ENCODE data around the gene UGGT2.

Gene UGGT2

GRCh38 chr13:96090240-96091101 lies 37.3 kb upstream of the UGGT2 start:
- Histone ChIP-seq H3K4me2 (ENCODE audit: low read length) (peak overlapping the region; percentile 66), H3K56ac (ENCODE audit: low read length) (peak overlapping the region; percentile 53), H2AK5ac (ENCODE audit: low read length) (no peak overlapping the region), H3K27ac (ENCODE audit: low read depth, low read length) (no peak overlapping the region), H3K4me3 (ENCODE audit: low read length) (peak overlapping the region; percentile 22), H2BK5ac (ENCODE audit: low read length) (no peak overlapping the region), H3K36me3 (ENCODE audit: control insufficient read depth, insufficient read depth, low read length) (no peaks in the 10 kb centered on the region), H3K27me3 (ENCODE audit: insufficient read depth, low read length, poor library complexity) (peaks cover 13% of the 10 kb centered on the region), H3K23ac (ENCODE audit: low read length) (no peak overlapping the region), H2BK15ac (replicated peaks; ENCODE audit: low read depth) (no peak overlapping the region), H4K8ac (ENCODE audit: low read depth, low read length) (no peak overlapping the region), H3K18ac (ENCODE audit: low read length) (no peak overlapping the region), H3K79me1 (ENCODE audit: low read length) (no peaks in the 10 kb centered on the region), H2BK120ac (ENCODE audit: low read depth, low read length) (no peak overlapping the region), H3K4ac (ENCODE audit: low read depth, low read length) (no peak overlapping the region), H4K5ac (ENCODE audit: low read length) (no peak overlapping the region), H3K4me1 (ENCODE audit: control insufficient read depth, low read depth, low read length) (no peaks in the 10 kb centered on the region), H3K79me2 (ENCODE audit: control insufficient read depth, insufficient read depth, low read length) (no peaks in the 10 kb centered on the region), H3K9ac (ENCODE audit: low read length) (peak overlapping the region; percentile 35)
- DNase-seq = peak; percentile 28
- WGBS (ENCODE audit: extremely low coverage, insufficient coverage, low lambda C conversion rate) = no CpG with 5 or more reads among the region's 133 CpGs

GRCh38 chr13:96089749-96090239 lies 36.6 kb upstream of the UGGT2 start, which contains the start of gene HS6ST3:
HS6ST3 (plus strand) TSS chr13:96090107.
- Histone ChIP-seq H4K8ac (ENCODE audit: low read depth, low read length) (no peak within 1 kb of the TSS), H3K79me1 (ENCODE audit: low read length) (no peaks in the 10 kb centered on the region), H3K18ac (ENCODE audit: low read length) (no peak within 1 kb of the TSS), H2AK5ac (ENCODE audit: low read length) (no peak within 1 kb of the TSS), H3K4me3 (ENCODE audit: low read length) (peak within 1 kb of the TSS; percentile 22), H3K56ac (ENCODE audit: low read length) (peak within 1 kb of the TSS; percentile 53), H3K27me3 (ENCODE audit: insufficient read depth, low read length, poor library complexity) (peaks cover 13% of the 10 kb centered on the region), H3K79me2 (ENCODE audit: control insufficient read depth, insufficient read depth, low read length) (no peaks in the 10 kb centered on the region), H3K9ac (ENCODE audit: low read length) (peak within 1 kb of the TSS; percentile 35), H2BK15ac (replicated peaks; ENCODE audit: low read depth) (no peak within 1 kb of the TSS), H2BK120ac (ENCODE audit: low read depth, low read length) (no peak within 1 kb of the TSS), H4K5ac (ENCODE audit: low read length) (no peak within 1 kb of the TSS), H3K4me2 (ENCODE audit: low read length) (peak within 1 kb of the TSS; percentile 66), H3K36me3 (ENCODE audit: control insufficient read depth, insufficient read depth, low read length) (no peaks in the 10 kb centered on the region), H3K23ac (ENCODE audit: low read length) (no peak within 1 kb of the TSS), H2BK5ac (ENCODE audit: low read length) (no peak within 1 kb of the TSS), H3K4ac (ENCODE audit: low read depth, low read length) (no peak within 1 kb of the TSS), H3K4me1 (ENCODE audit: control insufficient read depth, low read depth, low read length) (no peaks in the 10 kb centered on the region), H3K27ac (ENCODE audit: low read depth, low read length) (no peak within 1 kb of the TSS)
- DNase-seq = peak; percentile 70
- no CpG with 5 or more reads among the region's 35 CpGs for WGBS (ENCODE audit: extremely low coverage, insufficient coverage, low lambda C conversion rate)

- Histone ChIP-seq H2BK5ac (ENCODE audit: low read length) (no peak overlapping the region), H3K4ac (ENCODE audit: low read depth, low read length) (no peak overlapping the region), H3K79me2 (ENCODE audit: control insufficient read depth, insufficient read depth, low read length) (no peaks in the 10 kb centered on the region), H3K36me3 (ENCODE audit: control insufficient read depth, insufficient read depth, low read length) (no peaks in the 10 kb centered on the region), H3K9ac (ENCODE audit: low read length) (no peak overlapping the region), H2BK15ac (replicated peaks; ENCODE audit: low read depth) (no peak overlapping the region), H3K79me1 (ENCODE audit: low read length) (no peaks in the 10 kb centered on the region), H3K18ac (ENCODE audit: low read length) (no peak overlapping the region), H4K5ac (ENCODE audit: low read length) (no peak overlapping the region), H3K4me2 (ENCODE audit: low read length) (no peak overlapping the region), H3K27me3 (ENCODE audit: insufficient read depth, low read length, poor library complexity) (peaks cover 13% of the 10 kb centered on the region), H3K4me1 (ENCODE audit: control insufficient read depth, low read depth, low read length) (no peaks in the 10 kb centered on the region), H3K56ac (ENCODE audit: low read length) (no peak overlapping the region), H3K4me3 (ENCODE audit: low read length) (no peak overlapping the region), H3K23ac (ENCODE audit: low read length) (no peak overlapping the region), H2BK120ac (ENCODE audit: low read depth, low read length) (no peak overlapping the region), H4K8ac (ENCODE audit: low read depth, low read length) (no peak overlapping the region), H3K27ac (ENCODE audit: low read depth, low read length) (no peak overlapping the region), H2AK5ac (ENCODE audit: low read length) (no peak overlapping the region)
- WGBS (ENCODE audit: extremely low coverage, insufficient coverage, low lambda C conversion rate) = no CpG with 5 or more reads among the region's 4 CpGs
- no peak for DNase-seq
These were observed 35.9 kb upstream of the UGGT2 start for GRCh38 chr13:96089139-96089538.

- Histone ChIP-seq H3K79me1 (ENCODE audit: low read length) (no peaks in the 10 kb centered on the region), H4K5ac (ENCODE audit: low read length) (no peak overlapping the region), H3K4me2 (ENCODE audit: low read length) (no peak overlapping the region), H3K4me3 (ENCODE audit: low read length) (no peak overlapping the region), H3K27ac (ENCODE audit: low read depth, low read length) (no peak overlapping the region), H3K4ac (ENCODE audit: low read depth, low read length) (no peak overlapping the region), H4K8ac (ENCODE audit: low read depth, low read length) (no peak overlapping the region), H3K4me1 (ENCODE audit: control insufficient read depth, low read depth, low read length) (no peaks in the 10 kb centered on the region), H3K27me3 (ENCODE audit: insufficient read depth, low read length, poor library complexity) (peaks cover 10% of the 10 kb centered on the region), H2BK15ac (replicated peaks; ENCODE audit: low read depth) (no peak overlapping the region), H3K23ac (ENCODE audit: low read length) (no peak overlapping the region), H2AK5ac (ENCODE audit: low read length) (no peak overlapping the region), H2BK120ac (ENCODE audit: low read depth, low read length) (no peak overlapping the region), H3K79me2 (ENCODE audit: control insufficient read depth, insufficient read depth, low read length) (no peaks in the 10 kb centered on the region), H3K18ac (ENCODE audit: low read length) (no peak overlapping the region), H3K36me3 (ENCODE audit: control insufficient read depth, insufficient read depth, low read length) (no peaks in the 10 kb centered on the region), H3K56ac (ENCODE audit: low read length) (no peak overlapping the region), H3K9ac (ENCODE audit: low read length) (no peak overlapping the region), H2BK5ac (ENCODE audit: low read length) (no peak overlapping the region)
- whole genome bisulfite sequencing (ENCODE audit: extremely low coverage, insufficient coverage, low lambda C conversion rate) = no CpG with 5 or more reads among the region's 1 CpG
- no peak for DNase-seq
These were observed 33.5 kb upstream of the UGGT2 start for GRCh38 chr13:96086736-96087135.

- H3K36me3 ChIP-seq (ENCODE audit: control insufficient read depth, insufficient read depth, low read length) = no peaks in the 10 kb centered on the region
- no peak overlapping the region for H3K9ac ChIP-seq (ENCODE audit: low read length)
- no peak overlapping the region for H2BK15ac ChIP-seq (replicated peaks; ENCODE audit: low read depth)
- H3K27ac ChIP-seq (ENCODE audit: low read depth, low read length) = no peak overlapping the region
- H4K8ac ChIP-seq (ENCODE audit: low read depth, low read length) = no peak overlapping the region
- no peak overlapping the region for H3K56ac ChIP-seq (ENCODE audit: low read length)
- H2BK120ac ChIP-seq (ENCODE audit: low read depth, low read length) = no peak overlapping the region
- no peaks in the 10 kb centered on the region for H3K27me3 ChIP-seq (ENCODE audit: insufficient read depth, low read length, poor library complexity)
- H3K4me1 ChIP-seq (ENCODE audit: control insufficient read depth, low read depth, low read length) = no peaks in the 10 kb centered on the region
- H3K23ac ChIP-seq (ENCODE audit: low read length) = no peak overlapping the region
- no peak overlapping the region for H2BK5ac ChIP-seq (ENCODE audit: low read length)
- no peak overlapping the region for H3K4ac ChIP-seq (ENCODE audit: low read depth, low read length)
- no peak overlapping the region for H2AK5ac ChIP-seq (ENCODE audit: low read length)
- H4K5ac ChIP-seq (ENCODE audit: low read length) = no peak overlapping the region
- H3K18ac ChIP-seq (ENCODE audit: low read length) = no peak overlapping the region
- no peaks in the 10 kb centered on the region for H3K79me1 ChIP-seq (ENCODE audit: low read length)
- no peaks in the 10 kb centered on the region for H3K79me2 ChIP-seq (ENCODE audit: control insufficient read depth, insufficient read depth, low read length)
- H3K4me3 ChIP-seq (ENCODE audit: low read length) = no peak overlapping the region
- no peak for DNase-seq
- no peak overlapping the region for H3K4me2 ChIP-seq (ENCODE audit: low read length)
These were observed 29.4 kb upstream of the UGGT2 start for GRCh38 chr13:96082640-96083039.

Measured in mesendoderm (in vitro differentiated cells).